H9 (cell line): ENCODE results near the gene EVI5L. TPM values are rescaled to one million over a fixed set of nuclear protein-coding genes. Genes with fewer than 3 reads are reported as not detected.

ENCODE experiments used
- DNase-seq: peaks from one replicate; pipeline ENCODE4 v3.0.0-alpha.2; 2017
- H2AFZ ChIP-seq: one replicate; pipeline ENCODE4 v1.6.1; 2013; ENCODE audit warnings: mild to moderate bottlenecking, low read length, control low read depth, moderate library complexity
- H2AK5ac ChIP-seq: 2 replicates; pipeline ENCODE4 v1.6.1; 2013; ENCODE audit warnings: low read length, control low read depth, mixed read lengths; ENCODE audit not compliant: insufficient read length
- H2BK120ac ChIP-seq: one replicate; pipeline ENCODE4 v1.6.1; 2013; ENCODE audit warnings: low read depth, mild to moderate bottlenecking, low read length, control low read depth, inconsistent platforms; ENCODE audit not compliant: poor library complexity, severe bottlenecking
- H2BK12ac ChIP-seq: 2 replicates; pipeline ENCODE4 v1.6.1; 2013; ENCODE audit warnings: low read length, control low read depth, mixed read lengths, low read depth; ENCODE audit not compliant: insufficient read length
- H2BK15ac ChIP-seq: 2 replicates; pipeline ENCODE4 v1.6.1; 2013; ENCODE audit warnings: low read depth, low read length, control low read depth
- H2BK20ac ChIP-seq: one replicate; pipeline ENCODE4 v1.6.1; 2013; ENCODE audit warnings: low read depth, mild to moderate bottlenecking, low read length, control low read depth, inconsistent platforms; ENCODE audit not compliant: poor library complexity, severe bottlenecking
- H2BK5ac ChIP-seq: 2 replicates; pipeline ENCODE4 v1.6.1; 2013; ENCODE audit warnings: low read length, control low read depth, mixed read lengths; ENCODE audit not compliant: insufficient read length
- H3K14ac ChIP-seq: 2 replicates; pipeline ENCODE4 v1.6.1; 2013; ENCODE audit warnings: low read length, control low read depth; ENCODE audit not compliant: insufficient read depth
- H3K18ac ChIP-seq: 2 replicates; pipeline ENCODE4 v1.6.1; 2013; ENCODE audit warnings: low read depth, mild to moderate bottlenecking, mixed read lengths, low read length, control low read depth; ENCODE audit not compliant: insufficient read length
- H3K23ac ChIP-seq: 2 replicates; pipeline ENCODE4 v1.6.1; 2013; ENCODE audit warnings: low read length, control low read depth, mixed read lengths, low read depth; ENCODE audit not compliant: insufficient read length
- H3K23me2 ChIP-seq: 2 replicates; pipeline ENCODE4 v1.6.1; 2013; ENCODE audit warnings: low read depth, mild to moderate bottlenecking, mixed read lengths, low read length, control low read depth; ENCODE audit not compliant: insufficient read length, poor library complexity, severe bottlenecking
- H3K27ac ChIP-seq: 2 replicates; pipeline ENCODE4 v1.5.1; 2013; ENCODE audit warnings: low read length, control low read depth, mixed read lengths, low read depth; ENCODE audit not compliant: insufficient read length
- H3K27me3 ChIP-seq: 2 replicates; pipeline ENCODE4 v1.6.1; 2013; ENCODE audit warnings: low read length, control low read depth, inconsistent platforms; ENCODE audit not compliant: insufficient read depth
- H3K4ac ChIP-seq: 2 replicates; pipeline ENCODE4 v1.6.1; 2013; ENCODE audit warnings: low read depth, mild to moderate bottlenecking, control low read depth, inconsistent platforms, low read length, moderate library complexity
- H3K4me1 ChIP-seq: 2 replicates; pipeline ENCODE4 v1.6.1; 2013; ENCODE audit warnings: low read length, control low read depth, inconsistent platforms; ENCODE audit not compliant: insufficient read depth
- H3K4me2 ChIP-seq: 2 replicates; pipeline ENCODE4 v1.6.1; 2013; ENCODE audit warnings: low read length, control low read depth, mixed read lengths; ENCODE audit not compliant: insufficient read length, insufficient read depth
- H3K56ac ChIP-seq: 2 replicates; pipeline ENCODE4 v1.6.1; 2013; ENCODE audit warnings: low read depth, mild to moderate bottlenecking, mixed read lengths, low read length, control low read depth; ENCODE audit not compliant: insufficient read length
- H3K79me1 ChIP-seq: 2 replicates; pipeline ENCODE4 v1.6.1; 2013; ENCODE audit warnings: low read depth, mild to moderate bottlenecking, moderate library complexity, low read length, control low read depth, inconsistent platforms; ENCODE audit not compliant: insufficient read depth, poor library complexity, severe bottlenecking
- H3K79me2 ChIP-seq: 2 replicates; pipeline ENCODE4 v1.6.1; 2013; ENCODE audit warnings: low read length, control low read depth, inconsistent platforms; ENCODE audit not compliant: insufficient read depth
- H3K9ac ChIP-seq: 2 replicates; pipeline ENCODE4 v1.6.1; 2013; ENCODE audit warnings: low read length, control low read depth, mixed read lengths; ENCODE audit not compliant: insufficient read length; ENCODE audit errors: extremely low read depth
- H3K9me3 ChIP-seq: one replicate; pipeline ENCODE4 v1.6.1; 2013; ENCODE audit warnings: low read depth, low read length, inconsistent platforms; ENCODE audit not compliant: control insufficient read depth
- H3T11ph ChIP-seq: one replicate; pipeline ENCODE4 v1.6.1; 2013; ENCODE audit warnings: mild to moderate bottlenecking, low read length, control low read depth, inconsistent platforms
- H4K20me1 ChIP-seq: one replicate; pipeline ENCODE4 v1.6.1; 2013; ENCODE audit not compliant: control insufficient read depth, insufficient read length, insufficient read depth
- H4K5ac ChIP-seq: 2 replicates; pipeline ENCODE4 v1.6.1; 2013; ENCODE audit warnings: low read depth, mild to moderate bottlenecking, mixed read lengths, low read length, control low read depth; ENCODE audit not compliant: insufficient read length
- H4K8ac ChIP-seq: replicated peaks from 2 replicates; pipeline ENCODE4 v1.6.1; 2013; ENCODE audit warnings: low read length, control low read depth, mixed read lengths, low read depth; ENCODE audit not compliant: insufficient read length
- H4K91ac ChIP-seq: 2 replicates; pipeline ENCODE4 v1.6.1; 2013; ENCODE audit warnings: low read depth, mild to moderate bottlenecking, moderate library complexity, mixed read lengths, low read length, control low read depth; ENCODE audit not compliant: insufficient read length
- H3K27ac Mint-ChIP-seq, 3 experiments: 2 replicates in 2 of 3; 3 replicates in 1 of 3; pipeline ENCODE4 v1.8.0; 2020 to 2021; ENCODE audit warnings: mixed read lengths in 3 of 3, mild to moderate bottlenecking in 1 of 3, moderate library complexity in 1 of 3
- H3K27me3 Mint-ChIP-seq: 2 replicates; pipeline ENCODE4 v1.8.0; 2021; ENCODE audit warnings: low read depth, mild to moderate bottlenecking, moderate library complexity, mixed read lengths
- H3K36me3 Mint-ChIP-seq, 3 experiments: 2 replicates in 2 of 3; 3 replicates in 1 of 3; pipeline ENCODE4 v1.8.0; 2020 to 2021; ENCODE audit warnings: low read depth in 3 of 3, mixed read lengths in 3 of 3; ENCODE audit not compliant: insufficient read depth in 1 of 3
- H3K4me1 Mint-ChIP-seq, 2 experiments: 2 replicates each; pipeline ENCODE4 v1.8.0; 2020; ENCODE audit warnings: mixed read lengths in 2 of 2
- H3K4me3 Mint-ChIP-seq, 2 experiments: 2 replicates in 1 of 2; 3 replicates in 1 of 2; pipeline ENCODE4 v1.8.0; 2020 to 2021; ENCODE audit warnings: mild to moderate bottlenecking in 2 of 2, mixed read lengths in 2 of 2, moderate library complexity in 1 of 2
- H3K9me3 Mint-ChIP-seq, 2 experiments: 2 replicates in 1 of 2; 3 replicates in 1 of 2; pipeline ENCODE4 v1.8.0; 2020; ENCODE audit warnings: mild to moderate bottlenecking in 2 of 2, mixed read lengths in 2 of 2, moderate library complexity in 1 of 2
- CTCF ChIP-seq: fragments of 200-600 bp; sonication (generic); conservative IDR thresholded peaks from 3 replicates; pipeline ENCODE4 v1.8.0; 2021; ENCODE audit warnings: antibody characterized with exemption, mild to moderate bottlenecking
- WGBS: extraction: QIAGEN DNeasy Blood & Tissue Kit; methylation state at CpG from one replicate; pipeline ENCODE4 v1.1.7; 2013; ENCODE audit warnings: missing lambda C conversion rate, low lambda C conversion rate, mixed read lengths; ENCODE audit not compliant: insufficient read length; ENCODE audit errors: extremely low coverage; 5-methylcytosine and 5-hydroxymethylcytosine counted together
- total RNA-seq: library from RNA; stranded (reverse); gene quantifications from 2 replicates; pipeline ENCODE4 v1.2.1, GENCODE V29; 2021

Gene EVI5L
- total RNA-seq, 1 experiment from 2014 or later, result 7.1 TPM

- no peak overlapping the region for H3K18ac ChIP-seq
- H2BK20ac ChIP-seq, result no peak overlapping the region
- no peak overlapping the region for H3K14ac ChIP-seq
- no peak overlapping the region; a peak in 2 of 7 replicates for H3K27ac Mint-ChIP-seq
- no peak overlapping the region for H2BK15ac ChIP-seq
- H3K79me2 ChIP-seq, result peaks cover 6% of the 10 kb centered on the region; the same call in 1 of the 2 replicates
- no peak overlapping the region for H3K4me3 Mint-ChIP-seq
- H3K4me1 ChIP-seq, result 0 out of 2 replicates have a peak, but pooled peaks cover 4% of the 10 kb centered on the region
- H4K91ac ChIP-seq, result no peak overlapping the region
- H2AFZ ChIP-seq, result no peak overlapping the region
- peaks cover 19% of the 10 kb centered on the region for H3K23me2 ChIP-seq
- no peak overlapping the region for H2BK12ac ChIP-seq
- H3K27me3 Mint-ChIP-seq, result peaks cover 3% of the 10 kb centered on the region
- no peak overlapping the region for H2BK5ac ChIP-seq
- no peak overlapping the region for H3K56ac ChIP-seq
- no peak overlapping the region for H3K23ac ChIP-seq
- no peaks in the 10 kb centered on the region; a peak in 3 of 5 replicates for H3K9me3 Mint-ChIP-seq
- H4K8ac ChIP-seq, result no peak overlapping the region
- H3K4me1 Mint-ChIP-seq, result peaks cover 15 to 22% of the 10 kb centered on the region in 2 experiments
- no peak overlapping the region for H3K27ac ChIP-seq
- H2AK5ac ChIP-seq, result no peak overlapping the region
- H3K9me3 ChIP-seq, result no peaks in the 10 kb centered on the region
- no peak overlapping the region for H3K4me2 ChIP-seq
- no peaks in the 10 kb centered on the region for H3K79me1 ChIP-seq
- WGBS, result no CpG with 5 or more reads among the region's 19 CpGs
- no peak overlapping the region for H3T11ph ChIP-seq
- DNase-seq, result no peak
- TF ChIP-seq CTCF, result no peak
- H4K20me1 ChIP-seq, result no peaks in the 10 kb centered on the region
- no peak overlapping the region for H4K5ac ChIP-seq
- H2BK120ac ChIP-seq, result no peak overlapping the region
- no peak overlapping the region for H3K9ac ChIP-seq
- peaks cover 14 to 32% (median 27%) of the 10 kb centered on the region in 3 experiments for H3K36me3 Mint-ChIP-seq
- no peaks in the 10 kb centered on the region for H3K27me3 ChIP-seq
- H3K4ac ChIP-seq, result no peak overlapping the region
Observed at GRCh38 chr19:7907122-7907521, 77.1 kb downstream of the EVI5L start.
